T-cell (primary cell): Measurements from ENCODE around the gene SCTR. TPM values are rescaled to one million over a fixed set of nuclear protein-coding genes. Genes with fewer than 3 reads are reported as not detected.
A peak's percentile ranks its signal among the peaks of the same experiment; 100 is the strongest.

Source experiments
- ATAC-seq, 4 experiments: fragments of 200-7000 bp in 3 of 4; fragments of 150-1000 bp in 1 of 4; cut with Tn5 transposase; replicated peaks in 1 of 4; 1 replicate in 3 of 4; 2 replicates in 1 of 4; pipeline ENCODE4 v1.10.0; 2021; ENCODE audit warnings: moderate library complexity in 3 of 4, mild to moderate bottlenecking in 2 of 4, moderate number of reproducible peaks in 1 of 4
- CTCF ChIA-PET, 2 donors: fragments of 300-600 bp; sonication (Branson Sonifier 250); formaldehyde crosslinking; loops; one replicate each; lab custom pipeline; 2022; ENCODE audit warnings: antibody characterized with exemption in 2 of 2; lab: Charles Lee
- POLR2A ChIA-PET, 2 donors: fragments of 300-600 bp; sonication (Branson Sonifier 250); formaldehyde crosslinking; loops; one replicate each; lab custom pipeline; 2022; ENCODE audit warnings: antibody characterized with exemption in 2 of 2; lab: Charles Lee
- DNase-seq, 35 experiments: peaks; one replicate each; pipeline versions ENCODE4 v3.0.0 to v3.0.0-alpha.2; 2013 to 2023
- H3K27ac ChIP-seq: one replicate; pipeline ENCODE4 v1.5.1; 2013; ENCODE audit warnings: low read length
- H3K27me3 ChIP-seq, 2 experiments: replicated peaks in 1 of 2; 1 replicate in 1 of 2; 2 replicates in 1 of 2; pipeline versions ENCODE4 v1.6.1 to v1.7.0; 2013; ENCODE audit warnings: low read length in 1 of 2, mixed read lengths in 1 of 2; ENCODE audit not compliant: control insufficient read depth in 2 of 2, insufficient read depth in 2 of 2; ENCODE audit errors: extremely low read depth in 1 of 2
- H3K36me3 ChIP-seq, 2 donors: 1 replicate in 1 of 2; 2 replicates in 1 of 2; pipeline versions ENCODE4 v1.6.1 to v1.7.0; 2013; ENCODE audit warnings: low read length in 1 of 2; ENCODE audit not compliant: control insufficient read depth in 2 of 2, insufficient read depth in 1 of 2; ENCODE audit errors: extremely low read depth in 1 of 2
- H3K4me1 ChIP-seq, 2 experiments: 1 replicate in 1 of 2; 2 replicates in 1 of 2; pipeline versions ENCODE4 v1.6.1 to v1.7.0; 2013; ENCODE audit warnings: low read length in 2 of 2, mixed read lengths in 1 of 2; ENCODE audit not compliant: insufficient read depth in 2 of 2, control insufficient read depth in 1 of 2; ENCODE audit errors: extremely low read depth in 1 of 2
- H3K4me3 ChIP-seq, 2 donors: 1 replicate in 1 of 2; 2 replicates in 1 of 2; pipeline versions ENCODE4 v1.5.1 to v1.7.0; 2013; ENCODE audit warnings: mild to moderate bottlenecking in 2 of 2, low read length in 1 of 2, moderate library complexity in 1 of 2; ENCODE audit not compliant: control insufficient read depth in 1 of 2; ENCODE audit errors: extremely low read depth in 1 of 2
- H3K9me3 ChIP-seq: 2 replicates; pipeline ENCODE4 v1.7.0; 2013
- H3K27ac Mint-ChIP-seq, 2 donors: one replicate each; pipeline ENCODE4 v1.8.0; 2020 to 2021; ENCODE audit warnings: mild to moderate bottlenecking in 2 of 2, mixed read lengths in 2 of 2
- H3K27me3 Mint-ChIP-seq, 2 donors: one replicate each; pipeline ENCODE4 v1.8.0; 2021 to 2022; ENCODE audit warnings: mixed read lengths in 2 of 2
- H3K36me3 Mint-ChIP-seq: one replicate; pipeline ENCODE4 v1.8.0; 2021; ENCODE audit warnings: mixed read lengths
- H3K4me1 Mint-ChIP-seq, 3 donors: one replicate each; pipeline ENCODE4 v1.8.0; 2020 to 2022; ENCODE audit warnings: mixed read lengths in 3 of 3, mild to moderate bottlenecking in 1 of 3
- H3K4me3 Mint-ChIP-seq, 3 donors: one replicate each; pipeline ENCODE4 v1.8.0; 2020 to 2022; ENCODE audit warnings: mild to moderate bottlenecking in 3 of 3, mixed read lengths in 3 of 3, moderate library complexity in 3 of 3
- H3K9me3 Mint-ChIP-seq, 3 donors: one replicate each; pipeline ENCODE4 v1.8.0; 2020 to 2022; ENCODE audit warnings: mixed read lengths in 3 of 3
- WGBS: methylation state at CpG from one replicate; pipeline ENCODE4 v1.1.5; 2013; ENCODE audit warnings: missing lambda C conversion rate; ENCODE audit not compliant: insufficient coverage; 5-methylcytosine and 5-hydroxymethylcytosine counted together
- total RNA-seq, 35 experiments: library from RNA in 6 of 35; stranded (reverse) in 6 of 35; fragments of 120-200 nt in 1 of 35; gene quantifications; one replicate each; pipeline versions ENCODE4 v1.2.1 to v1.2.4 and lab custom pipeline; 2013 to 2026

The SCTR gene
- total RNA-seq, 5 donors from 2014 or later (not counting 1 experiment from before 2014, with no cell fraction given): not detected

- POLR2A ChIA-PET: no interaction called here
Measured at GRCh38 chr2:119431976-119432850, 92.1 kb downstream of the SCTR start.

GRCh38 chr2:119431155-119431975 is 92.9 kb downstream of the SCTR start, which contains the start of gene TMEM37:
TSS of gene TMEM37 (plus strand) at chr2:119431854. CDS start at chr2:119431904, 50 bp downstream.
- Histone ChIP-seq H3K27me3 (peaks cover 0 to 74% of the 10 kb centered on the region in 2 experiments), H3K27ac (no peak within 1 kb of the TSS), H3K4me3 (peak within 1 kb of the TSS in 1 of 2 donors; percentile 60), H3K36me3 (no peaks in the 10 kb centered on the region), H3K9me3 (no peaks in the 10 kb centered on the region), H3K4me1 (peaks cover 0 to 12% of the 10 kb centered on the region in 2 experiments)
- H3K27me3 Mint-ChIP-seq: peaks cover 52 to 80% of the 10 kb centered on the region in 2 donors
- ChIA-PET CTCF (no interaction called here), POLR2A (no interaction called here)
- H3K36me3 Mint-ChIP-seq: no peaks in the 10 kb centered on the region
- no peak within 1 kb of the TSS for H3K27ac Mint-ChIP-seq
- peak within 1 kb of the TSS; percentile 57 to 72 (median 62) for H3K4me3 Mint-ChIP-seq
- ATAC-seq (peak; percentile 22 to 52 (median 48)), DNase-seq (peak in 2 of 35 experiments; percentile 5 to 10)
- no peaks in the 10 kb centered on the region for H3K9me3 Mint-ChIP-seq
- H3K4me1 Mint-ChIP-seq: peaks cover 6 to 12% (median 10%) of the 10 kb centered on the region in 3 donors
- WGBS: 9% methylated on average over 66 of the region's 72 CpGs

More at GRCh38 chr2:119431976-119432850, 92.1 kb downstream of the SCTR start:
- Mint-ChIP-seq H3K4me1 (peaks cover 6 to 12% (median 10%) of the 10 kb centered on the region in 3 donors), H3K36me3 (no peaks in the 10 kb centered on the region), H3K9me3 (no peaks in the 10 kb centered on the region), H3K27ac (no peak overlapping the region), H3K4me3 (peak overlapping the region; percentile 50 to 72 (median 62)), H3K27me3 (peaks cover 47 to 76% of the 10 kb centered on the region in 2 donors)
- H3K4me3 ChIP-seq: peak overlapping the region in 1 of 2 donors; percentile 55
- DNase-seq (no peak), ATAC-seq (peak in 2 of 4 experiments; percentile 8 to 25)
- H3K4me1 ChIP-seq: peaks cover 0 to 12% of the 10 kb centered on the region in 2 experiments
- CTCF ChIA-PET: no interaction called here
- no peak overlapping the region for H3K27ac ChIP-seq
- H3K9me3 ChIP-seq: no peaks in the 10 kb centered on the region
- WGBS: 8% methylated on average over 39 of the region's 53 CpGs
- H3K36me3 ChIP-seq: no peaks in the 10 kb centered on the region
- peaks cover 0 to 70% of the 10 kb centered on the region in 2 experiments for H3K27me3 ChIP-seq

- ATAC-seq (no peak), DNase-seq (no peak)
- Histone ChIP-seq H3K27me3 (peaks cover 0 to 74% of the 10 kb centered on the region in 2 experiments), H3K36me3 (no peaks in the 10 kb centered on the region), H3K27ac (no peak overlapping the region), H3K4me3 (no peak overlapping the region), H3K4me1 (peaks cover 0 to 12% of the 10 kb centered on the region in 2 experiments), H3K9me3 (no peaks in the 10 kb centered on the region)
- ChIA-PET POLR2A (no interaction called here), CTCF (no interaction called here)
- Mint-ChIP-seq H3K27ac (no peak overlapping the region), H3K36me3 (no peaks in the 10 kb centered on the region), H3K4me3 (peak overlapping the region; percentile 3 to 48 (median 39)), H3K9me3 (no peaks in the 10 kb centered on the region), H3K27me3 (peaks cover 57 to 80% of the 10 kb centered on the region in 2 donors), H3K4me1 (peaks cover 6 to 12% (median 10%) of the 10 kb centered on the region in 3 donors)
- WGBS: 84% methylated on average over 3 of the region's 5 CpGs
Measured at GRCh38 chr2:119430023-119430498, 94.2 kb downstream of the SCTR start.

DNA sequence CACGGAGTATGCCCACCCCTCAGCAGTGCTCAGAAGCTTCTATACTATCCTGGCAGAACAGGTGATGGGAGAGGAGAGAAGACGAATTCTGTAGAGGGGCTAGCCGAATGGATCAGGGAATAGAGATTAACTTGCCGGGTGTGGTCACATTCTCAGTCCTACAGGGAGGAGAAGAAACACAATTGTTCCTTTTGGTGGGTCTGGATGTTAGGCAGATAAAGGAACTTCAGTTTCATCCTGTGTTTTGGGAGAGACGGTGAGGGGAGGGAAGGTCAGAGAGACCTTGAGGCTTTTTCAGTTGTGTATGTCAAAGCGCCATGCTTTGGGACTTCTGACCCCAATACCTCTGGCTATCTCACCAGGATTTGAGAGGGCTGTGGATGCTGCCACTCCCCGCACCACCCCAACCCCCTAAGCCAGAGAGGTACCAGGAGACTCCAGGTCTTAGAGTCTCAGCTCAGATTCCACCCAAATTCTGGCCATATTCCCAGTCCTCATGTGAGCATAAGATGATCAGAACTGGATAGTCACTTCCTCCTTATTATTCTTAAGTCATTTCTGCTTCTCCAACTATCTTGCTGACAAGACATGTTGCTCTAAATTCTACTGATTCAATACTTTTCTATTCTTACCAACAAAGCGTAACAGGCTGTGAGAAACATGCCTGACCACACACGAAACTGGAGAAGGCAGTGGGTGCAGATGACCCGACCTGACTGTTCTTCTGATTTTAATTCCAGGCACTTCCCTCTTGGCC is 94.9 kb downstream of the SCTR start:
- POLR2A ChIA-PET: no interaction called here
- no peaks in the 10 kb centered on the region for H3K9me3 Mint-ChIP-seq

GRCh38 chr2:119428488-119429224 is 95.6 kb downstream of the SCTR start:
- Histone ChIP-seq H3K4me1 (peaks cover 0 to 12% of the 10 kb centered on the region in 2 experiments), H3K36me3 (no peaks in the 10 kb centered on the region), H3K27me3 (peaks cover 0 to 73% of the 10 kb centered on the region in 2 experiments), H3K4me3 (no peak overlapping the region), H3K27ac (no peak overlapping the region), H3K9me3 (no peaks in the 10 kb centered on the region)
- ATAC-seq: no peak
- Mint-ChIP-seq H3K27me3 (peaks cover 60 to 83% of the 10 kb centered on the region in 2 donors), H3K9me3 (no peaks in the 10 kb centered on the region), H3K4me1 (peaks cover 6 to 12% (median 10%) of the 10 kb centered on the region in 3 donors), H3K4me3 (no peak overlapping the region), H3K36me3 (no peaks in the 10 kb centered on the region), H3K27ac (no peak overlapping the region)
- DNase-seq: no peak
- 79% methylated on average over 3 of the region's 7 CpGs for WGBS
- CTCF ChIA-PET: no interaction called here
- POLR2A ChIA-PET: no interaction called here

More for the DNA sequence above, 94.9 kb downstream of the SCTR start:
- no peak for DNase-seq
- H3K27ac Mint-ChIP-seq: no peak overlapping the region
- H3K27me3 ChIP-seq: peaks cover 0 to 75% of the 10 kb centered on the region in 2 experiments
- peaks cover 0 to 12% of the 10 kb centered on the region in 2 experiments for H3K4me1 ChIP-seq
- H3K9me3 ChIP-seq: no peaks in the 10 kb centered on the region
- peaks cover 61 to 82% of the 10 kb centered on the region in 2 donors for H3K27me3 Mint-ChIP-seq
- WGBS: 65% methylated on average over 4 of the region's 10 CpGs
- H3K4me1 Mint-ChIP-seq: peaks cover 6 to 12% (median 10%) of the 10 kb centered on the region in 3 donors
- no peak overlapping the region for H3K27ac ChIP-seq
- H3K4me3 Mint-ChIP-seq: peak overlapping the region in 1 of 3 donors; percentile 48
- H3K4me3 ChIP-seq: no peak overlapping the region
- CTCF ChIA-PET: no interaction called here
- H3K36me3 Mint-ChIP-seq: no peaks in the 10 kb centered on the region
- no peak for ATAC-seq
- H3K36me3 ChIP-seq: no peaks in the 10 kb centered on the region
